ENCODE measurements around the gene CCN5. TPM values are rescaled to one million over a fixed set of nuclear protein-coding genes. Genes with fewer than 3 reads are reported as not detected.

Gene CCN5, protein sequence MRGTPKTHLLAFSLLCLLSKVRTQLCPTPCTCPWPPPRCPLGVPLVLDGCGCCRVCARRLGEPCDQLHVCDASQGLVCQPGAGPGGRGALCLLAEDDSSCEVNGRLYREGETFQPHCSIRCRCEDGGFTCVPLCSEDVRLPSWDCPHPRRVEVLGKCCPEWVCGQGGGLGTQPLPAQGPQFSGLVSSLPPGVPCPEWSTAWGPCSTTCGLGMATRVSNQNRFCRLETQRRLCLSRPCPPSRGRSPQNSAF
- total RNA-seq = 0.09 and 0.66 TPM in 2 replicates

DNA sequence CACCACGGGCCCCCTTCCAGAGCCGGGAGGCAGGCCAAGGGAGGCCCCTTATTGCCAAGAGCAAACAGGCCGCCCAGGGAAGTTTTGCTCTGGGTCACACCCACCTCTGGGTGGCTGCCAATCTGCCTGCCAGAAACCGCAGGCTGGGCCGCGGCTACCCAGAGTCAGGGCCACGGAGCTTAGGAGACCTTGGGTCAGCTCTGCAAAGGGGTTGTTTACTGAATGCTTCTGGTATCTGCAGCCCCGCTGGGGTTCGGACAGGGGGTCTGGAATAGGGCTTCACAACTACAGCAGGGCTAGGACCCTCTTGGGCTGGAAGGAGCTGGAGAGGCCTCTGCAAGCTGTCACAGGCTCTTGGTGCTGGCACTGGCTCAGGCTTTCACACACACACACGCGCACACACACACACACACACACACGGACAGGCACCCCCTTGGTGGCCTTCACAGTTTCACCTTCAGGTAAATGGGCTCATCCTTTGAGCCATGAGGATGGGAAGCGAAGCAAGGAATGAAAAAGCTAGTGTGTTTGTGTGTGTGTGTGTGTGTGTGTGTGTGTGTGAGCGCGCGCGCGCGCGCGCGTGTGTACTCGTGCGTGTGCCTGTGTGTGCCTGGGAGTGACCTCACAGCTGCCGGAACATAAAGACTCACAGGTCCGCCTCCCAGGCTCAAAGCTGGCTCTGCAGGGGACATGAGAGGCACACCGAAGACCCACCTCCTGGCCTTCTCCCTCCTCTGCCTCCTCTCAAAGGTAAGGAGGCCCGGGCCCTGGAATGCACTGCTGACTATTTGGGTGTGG is at the start of gene CCN5:
Gene CCN5 (plus strand): TSS at position 669 of the 798 bp plus-strand sequence. CDS start 22 bp downstream, at position 691.

GRCh38 chr20:44745598-44746366 is 30.6 kb downstream of the CCN5 start, which contains the start of gene KCNK15:
Gene KCNK15, plus strand, starts transcription at chr20:44745865. Its CDS starts 46 bp downstream, at chr20:44745911.

Other genes with a start within 250 kb of the CCN5 start
- gene TTPAL, start 239.5 kb upstream of the CCN5 start, total RNA-seq = 3.7 and 4.9 TPM in 2 replicates
- gene SERINC3, start 193.3 kb upstream of the CCN5 start, total RNA-seq = 74.5 and 92.5 TPM in 2 replicates
- gene PKIG, start 132.8 kb upstream of the CCN5 start, total RNA-seq = 91.2 and 240 TPM in 2 replicates
- 27.7 and 28.2 TPM in 2 replicates for gene ADA, start 63.7 kb upstream of the CCN5 start, total RNA-seq
- 0.09 TPM in 1 of 2 replicates, not detected in the other for gene KCNK15, start 30.5 kb downstream of the CCN5 start, total RNA-seq
- not detected in 2 replicates for gene RIMS4, start 95.2 kb downstream of the CCN5 start, total RNA-seq
- gene YWHAB, start 170.3 kb downstream of the CCN5 start, total RNA-seq = 111 and 112 TPM in 2 replicates
- gene PABPC1L, start 194.7 kb downstream of the CCN5 start, total RNA-seq = 1.5 and 4.3 TPM in 2 replicates
- 16.4 and 27.3 TPM in 2 replicates for gene TOMM34, start 245.0 kb downstream of the CCN5 start, total RNA-seq